ENCODE results near the gene MRPL19.

The MRPL19 gene

GRCh38 chr2:75607400-75607798 is 39.2 kb upstream of the MRPL19 start:
- CTCF ChIA-PET: interaction anchor here (1.2 to 5.8 kb wide), 16 partner anchors 11 to 161 kb away, joined by 3 to 379 read pairs (median 32); partner anchors contain the start of gene EVA1A
- no peak for DNase-seq (ENCODE audit: low read depth, low spot score)
- POLR2A ChIA-PET: interaction anchor here (0.8 to 3.4 kb wide), 5 partner anchors 12 to 67 kb away, joined by 4 to 61 read pairs (median 8); partner anchors contain the start of gene EVA1A

DNA sequence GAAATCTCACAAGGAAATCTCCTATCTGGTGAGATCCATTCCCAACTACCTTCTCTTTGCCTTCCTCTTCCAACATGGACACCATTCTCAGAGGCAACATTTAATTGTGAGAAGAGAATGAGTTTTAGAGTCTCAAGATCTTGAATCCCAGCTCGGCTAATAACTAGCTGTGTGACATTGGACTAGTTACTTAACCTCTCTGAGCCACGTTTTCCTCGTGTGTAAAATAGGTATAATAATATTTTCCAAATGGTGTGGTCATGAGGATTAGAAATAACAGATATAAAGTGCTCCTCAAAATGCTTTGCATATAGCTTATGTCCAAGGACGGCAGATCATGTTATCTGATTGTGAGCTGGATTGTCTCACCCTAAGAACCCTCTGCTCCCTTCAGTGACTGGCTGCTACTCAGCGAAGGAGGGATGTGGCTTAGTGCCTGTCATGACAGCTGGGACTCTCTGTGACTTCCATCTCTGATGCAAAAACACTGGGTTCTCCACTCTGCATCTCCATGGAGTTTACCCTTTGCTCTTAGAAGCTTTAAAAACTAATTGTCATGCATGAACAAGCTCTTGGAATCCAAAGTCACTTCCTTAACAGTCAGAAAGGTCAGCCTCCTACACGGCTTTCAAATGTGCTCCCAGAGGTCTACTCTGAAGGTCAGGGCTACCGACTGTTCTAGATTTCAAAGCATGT is 38.4 kb upstream of the MRPL19 start:
- no peak for DNase-seq (ENCODE audit: low read depth, low spot score)
- ChIA-PET CTCF (interaction anchor here (0.6 to 3.6 kb wide), 56 partner anchors 7 to 917 kb away, joined by 3 to 379 read pairs (median 5); partner anchors contain the start of genes EVA1A and MRPL19), POLR2A (interaction anchor here (0.8 to 1.1 kb wide), 2 partner anchors 47 to 48 kb away, joined by 5 to 7 read pairs; no protein-coding TSS in a partner anchor)
- no peak overlapping the region for H3K4me3 ChIP-seq (ENCODE audit: low read depth, low read length)
- no peak for TF ChIP-seq CTCF (IDR thresholded peaks at IDR 0.05; ENCODE audit: insufficient read depth, low read length, missing control alignments)

More at GRCh38 chr2:75607400-75607798, 39.2 kb upstream of the MRPL19 start:
- no peak for TF ChIP-seq CTCF (IDR thresholded peaks at IDR 0.05; ENCODE audit: insufficient read depth, low read length, missing control alignments)
- H3K4me3 ChIP-seq (ENCODE audit: low read depth, low read length): no peak overlapping the region

- peak overlapping the region; percentile 40 for H3K4me3 ChIP-seq (ENCODE audit: low read depth, low read length)
- no peak for DNase-seq (ENCODE audit: low read depth, low spot score)
- ChIA-PET POLR2A (interaction anchor here (0.8 to 1.1 kb wide), 2 partner anchors 47 to 49 kb away, joined by 5 to 7 read pairs; no protein-coding TSS in a partner anchor), CTCF (interaction anchor here (0.6 to 3.6 kb wide), 58 partner anchors 8 to 918 kb away, joined by 3 to 379 read pairs (median 5); partner anchors contain the start of genes EVA1A and MRPL19)
- TF ChIP-seq CTCF (IDR thresholded peaks at IDR 0.05; ENCODE audit: insufficient read depth, low read length, missing control alignments): peak; percentile 95
Observed at GRCh38 chr2:75608684-75609333, 37.8 kb upstream of the MRPL19 start.

- no peak for DNase-seq (ENCODE audit: low read depth, low spot score)
- ChIA-PET CTCF (interaction anchor here (0.9 to 3.6 kb wide), 39 partner anchors 9 to 554 kb away, joined by 3 to 379 read pairs (median 7); partner anchors contain the start of genes EVA1A and MRPL19), POLR2A (no interaction called here)
- no peak overlapping the region for H3K4me3 ChIP-seq (ENCODE audit: low read depth, low read length)
- TF ChIP-seq CTCF (IDR thresholded peaks at IDR 0.05; ENCODE audit: insufficient read depth, low read length, missing control alignments): no peak
Observed at GRCh38 chr2:75609334-75609689, 37.3 kb upstream of the MRPL19 start.

DNA sequence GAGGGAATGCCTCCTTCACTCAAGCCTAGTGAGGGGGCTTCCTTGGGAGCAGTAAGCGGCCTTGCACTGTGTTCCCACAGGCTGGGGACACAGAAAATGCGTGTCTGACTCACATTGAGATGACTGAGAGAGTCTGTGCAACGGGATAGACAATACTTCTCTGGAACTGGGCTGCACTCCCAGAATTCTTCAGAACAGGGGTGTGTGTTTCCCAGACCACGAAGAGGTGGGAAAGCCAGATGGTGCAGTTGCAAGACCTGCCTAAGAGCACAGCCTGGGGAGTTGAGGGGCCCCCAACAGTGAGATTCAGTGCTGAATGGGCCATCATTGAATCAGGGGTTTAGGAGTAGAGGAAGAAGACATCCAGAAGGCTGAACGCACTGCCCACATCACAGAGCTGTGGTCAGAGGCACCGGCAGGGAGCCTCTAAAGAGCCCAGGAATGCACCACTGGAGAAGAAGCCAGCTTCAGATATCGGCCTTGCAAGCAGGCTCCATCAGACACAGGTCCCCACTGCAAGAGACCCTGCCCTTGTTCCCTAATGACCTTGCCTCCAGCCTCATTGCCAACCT is 36.6 kb upstream of the MRPL19 start:
- POLR2A ChIA-PET: interaction anchor here (1.0 kb wide), 1 partner anchor 48 kb away, joined by 6 read pairs; the partner anchor contains the start of gene EVA1A
- DNase-seq (ENCODE audit: low read depth, low spot score): no peak
- CTCF ChIA-PET: interaction anchor here (0.9 to 3.6 kb wide), 26 partner anchors 9 to 201 kb away, joined by 3 to 379 read pairs (median 25); partner anchors contain the start of gene EVA1A
- no peak overlapping the region for H3K4me3 ChIP-seq (ENCODE audit: low read depth, low read length)
- no peak for TF ChIP-seq CTCF (IDR thresholded peaks at IDR 0.05; ENCODE audit: insufficient read depth, low read length, missing control alignments)

Measured in AG04449 (cell line).